K562 (cell line): ENCODE data around the gene DHRS13. TPM values are rescaled to one million over a fixed set of nuclear protein-coding genes. Genes with fewer than 3 reads are reported as not detected.

Source experiments
- ATAC-seq: fragments of 200-7000 bp; cut with Tn5 transposase; 3 replicates; pipeline ENCODE4 v1.9.1; 2020; ENCODE audit warnings: moderate library complexity
- BruUV-seq: library from RNA; stranded (reverse); fragments of 400-500 nt; replicated peaks from 2 replicates; lab custom pipeline; 2021; lab: Mats Ljungman, UMichigan
- CTCF ChIA-PET: fragments of 300-600 bp; formaldehyde crosslinking; extraction: SDS; loops from one replicate; lab custom pipeline; 2021; ENCODE audit warnings: low intra/inter-chr PET ratio; lab: Yijun Ruan, JAX
- POLR2A ChIA-PET: fragments of 300-600, 350-650 bp; sonication (Branson Sonifier 250); formaldehyde crosslinking; extraction: SDS; loops from one replicate; lab custom pipeline; 2021; ENCODE audit warnings: antibody characterized with exemption, inconsistent platforms; lab: Yijun Ruan, JAX
- DNase-seq, 4 experiments: peaks; one replicate each; pipeline versions ENCODE4 v3.0.0 to v3.0.0-alpha.2; 2011 to 2018; ENCODE audit warnings: low spot score in 3 of 4, mixed read lengths in 3 of 4; ENCODE audit errors: extremely low read depth in 1 of 4
- FAIRE-seq: peaks from 2 replicates; lab custom pipeline; 2011; peaks lifted over from hg19 to GRCh38; lab: Jason Lieb, UNC
- H2AFZ ChIP-seq: 2 replicates; pipeline ENCODE4 v1.6.0; 2011; ENCODE audit warnings: low read depth, low read length, control low read depth, inconsistent platforms
- H3K27ac ChIP-seq: fragments of 200-600 bp; 3 replicates; pipeline ENCODE4 v1.8.0; 2011; ENCODE audit warnings: low read depth, mild to moderate bottlenecking, control low read depth, inconsistent platforms, low read length, moderate library complexity, mixed read lengths; ENCODE audit errors: extremely low read depth
- H3K27me3 ChIP-seq, 2 experiments: fragments of 300-600 bp in 1 of 2; 2 replicates in 1 of 2; 3 replicates in 1 of 2; pipeline versions ENCODE4 v1.6.0 to v1.8.0; 2011; ENCODE audit warnings: inconsistent platforms in 2 of 2, low read length in 2 of 2, mild to moderate bottlenecking in 1 of 2, mixed read lengths in 1 of 2, moderate library complexity in 1 of 2; ENCODE audit not compliant: control insufficient read depth in 2 of 2, insufficient read depth in 2 of 2
- H3K36me3 ChIP-seq: fragments of 300-600 bp; 3 replicates; pipeline ENCODE4 v1.8.0; 2011; ENCODE audit warnings: mild to moderate bottlenecking, low read length, inconsistent platforms; ENCODE audit not compliant: control insufficient read depth, insufficient read depth
- H3K4me1 ChIP-seq, 2 experiments: fragments of 200-600 bp in 1 of 2; replicated peaks in 1 of 2; 2 replicates in 1 of 2; 3 replicates in 1 of 2; pipeline versions ENCODE4 v1.5.1 to v1.8.0; 2011; ENCODE audit warnings: inconsistent platforms in 2 of 2, low read length in 2 of 2, mild to moderate bottlenecking in 1 of 2, mixed read lengths in 1 of 2, moderate library complexity in 1 of 2; ENCODE audit not compliant: control insufficient read depth in 2 of 2, insufficient read depth in 2 of 2
- H3K4me2 ChIP-seq: 2 replicates; pipeline ENCODE4 v1.6.1; 2011; ENCODE audit warnings: low read length, control low read depth, inconsistent platforms, mixed read lengths; ENCODE audit not compliant: insufficient read depth
- H3K4me3 ChIP-seq: fragments of 200-600 bp; sonication (generic), shearing (Covaris generic); 2 replicates; pipeline ENCODE4 v1.5.1; 2016; ENCODE audit warnings: control low read depth, inconsistent platforms
- H3K79me2 ChIP-seq: fragments of 200-600 bp; 3 replicates; pipeline ENCODE4 v1.8.0; 2011; ENCODE audit warnings: low read length, inconsistent platforms; ENCODE audit not compliant: control insufficient read depth, insufficient read depth
- H3K9ac ChIP-seq, 2 experiments: 2 replicates each; pipeline versions ENCODE4 v1.6.0 to v1.6.1; 2011; ENCODE audit warnings: low read depth in 2 of 2, low read length in 2 of 2, control low read depth in 1 of 2, inconsistent platforms in 1 of 2, mild to moderate bottlenecking in 1 of 2, mixed read lengths in 1 of 2; ENCODE audit not compliant: insufficient read depth in 1 of 2
- H3K9me1 ChIP-seq: one replicate; pipeline ENCODE4 v1.6.0; 2011; ENCODE audit warnings: inconsistent platforms, mild to moderate bottlenecking, low read length, moderate library complexity; ENCODE audit not compliant: control insufficient read depth, insufficient read depth
- H3K9me3 ChIP-seq: replicated peaks from 2 replicates; pipeline ENCODE4 v1.5.1; 2011; ENCODE audit warnings: low read depth, low read length, inconsistent platforms; ENCODE audit not compliant: control insufficient read depth, insufficient read depth
- H4K20me1 ChIP-seq: replicated peaks from 2 replicates; pipeline ENCODE4 v1.6.1; 2011; ENCODE audit warnings: low read length, inconsistent platforms, mixed read lengths; ENCODE audit not compliant: control insufficient read depth, insufficient read depth
- ADNP ChIP-seq: fragments of 200-800 bp; sonication (Bioruptor generic); IDR thresholded peaks from 2 replicates; pipeline ENCODE4 v1.6.1; 2016; ENCODE audit warnings: missing genetic modification characterization, missing compliant biosample characterization
- E2F3 ChIP-seq: fragments of 250-450 bp; sonication (Bioruptor Pico); IDR thresholded peaks from 2 replicates; pipeline ENCODE4 v1.4.0; 2020; ENCODE audit warnings: mild to moderate bottlenecking
- E2F5 ChIP-seq: sonication (generic); formaldehyde crosslinking; IDR thresholded peaks from 2 replicates; pipeline ENCODE4 v1.8.0; 2022; ENCODE audit warnings: mild to moderate bottlenecking, missing genetic modification reagents
- FOSL1 ChIP-seq: fragments of 200-800 bp; sonication (Bioruptor generic); conservative IDR thresholded peaks from 2 replicates; pipeline ENCODE4 v1.6.1; 2016; ENCODE audit warnings: missing genetic modification characterization, missing compliant biosample characterization
- NR1H2 ChIP-seq: sonication (generic); formaldehyde crosslinking; IDR thresholded peaks from 2 replicates; pipeline ENCODE4 v1.4.0; 2020; ENCODE audit warnings: mild to moderate bottlenecking, missing genetic modification reagents
- PTRF ChIP-seq: fragments of 450-650 bp; IDR thresholded peaks from 2 replicates; pipeline ENCODE4 v1.6.1; 2016; ENCODE audit warnings: mild to moderate bottlenecking, missing genetic modification characterization, missing compliant biosample characterization
- SMARCA5 ChIP-seq: fragments of 450-650 bp; IDR thresholded peaks from 2 replicates; pipeline ENCODE4 v1.6.1; 2016
- ZBTB11 ChIP-seq, 3 experiments: fragments of 200-800 bp in 1 of 3; fragments of 250-450 bp in 1 of 3; fragments of 450-650 bp in 1 of 3; sonication (Bioruptor Pico) in 1 of 3; sonication (Bioruptor generic) in 1 of 3; formaldehyde crosslinking in 1 of 3; IDR thresholded peaks; 2 replicates each; pipeline versions ENCODE4 v1.6.1 to v1.8.0; 2016 to 2022; ENCODE audit warnings: mild to moderate bottlenecking in 2 of 3, missing genetic modification characterization in 2 of 3, missing compliant biosample characterization in 1 of 3, moderate library complexity in 1 of 3
- ZBTB49 ChIP-seq: sonication (generic); formaldehyde crosslinking; IDR thresholded peaks from 2 replicates; pipeline ENCODE4 v1.8.0; 2022; ENCODE audit warnings: missing genetic modification reagents, mild to moderate bottlenecking, borderline replicate concordance
- ZNF282 ChIP-seq: sonication (generic); formaldehyde crosslinking; IDR thresholded peaks from 2 replicates; pipeline ENCODE4 v1.8.1; 2023; ENCODE audit warnings: missing genetic modification reagents
- ZNF668 ChIP-seq: fragments of 250-450 bp; sonication (Bioruptor Pico); IDR thresholded peaks from 2 replicates; pipeline ENCODE4 v1.8.0; 2022; ENCODE audit warnings: mild to moderate bottlenecking, inconsistent platforms
- in situ Hi-C: fragments of 300-500 bp; cut with MboI; formaldehyde crosslinking; loops from 4 replicates; pipeline ENCODE4 v1.15.0; 2018; ENCODE audit warnings: inconsistent platforms, mixed read lengths
- intact Hi-C: fragments of 100-400 bp; cut with micrococcal nuclease; formaldehyde crosslinking; loops from 2 replicates; pipeline ENCODE4 v1.14.2; 2022
- polyA plus RNA-seq, 8 experiments: library from polyadenylated mRNA; depleted of rRNA in 4 of 8; stranded (reverse) in 5 of 8; unstranded in 3 of 8; fragments of >200 nt; fragmentation: Nextera tagmentation in 2 of 8; fragmentation: Illumina TruSeq in 1 of 8; extraction: Ambion mirVana in 2 of 8; extraction: Trizol in 1 of 8; gene quantifications; 2 replicates each; pipeline versions ENCODE4 v1.2.1 to v1.2.3, GENCODE V29; 2011 to 2014; ENCODE audit warnings: inconsistent platforms in 1 of 8, missing spikeins in 1 of 8
- total RNA-seq, 7 experiments: library from RNA; depleted of rRNA in 6 of 7; stranded (reverse); fragments of >200 nt in 6 of 7; fragmentation: Illumina TruSeq in 2 of 7; extraction: Trizol in 2 of 7; gene quantifications; 2 replicates each; pipeline versions ENCODE4 v1.2.1 to v1.2.3, GENCODE V29; 2011 to 2021; ENCODE audit warnings: low replicate concordance in 1 of 7
- TF ChIP-seq, protein P1 (sequence below): sonication (generic); formaldehyde crosslinking; IDR thresholded peaks from 2 replicates; pipeline ENCODE4 v1.9.0; 2022; ENCODE audit warnings: mild to moderate bottlenecking, missing genetic modification reagents
- TF ChIP-seq, protein P2 (sequence below): fragments of 450-650 bp; IDR thresholded peaks from 2 replicates; pipeline ENCODE4 v1.6.1; 2016; ENCODE audit warnings: borderline replicate concordance

Gene DHRS13
- total and polyA plus RNA-seq, 9 of the 15 experiments (the other 6 are each of a cell fraction or from before 2014, with no cell fraction given): 0.32 to 52.3 (median 34.3) TPM; not detected in 1

DNA sequence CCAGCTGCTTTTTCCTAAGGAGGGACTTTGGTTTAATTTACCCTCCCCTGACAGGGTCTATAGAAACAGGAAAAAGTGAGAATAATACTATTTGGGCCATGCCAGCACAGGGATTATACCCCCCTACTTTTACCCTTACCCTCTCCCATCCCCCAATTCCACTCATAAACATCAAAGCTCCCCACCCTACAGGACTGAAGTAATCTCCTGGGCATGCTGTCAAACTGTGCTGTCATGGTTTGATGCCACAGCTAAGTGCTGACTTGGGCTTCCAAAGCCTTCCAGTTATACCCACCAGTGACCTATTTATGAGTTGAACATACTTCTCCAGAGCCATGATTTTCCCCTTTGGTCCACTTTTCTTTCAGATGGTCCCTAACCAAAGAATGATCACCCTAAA is 35.7 kb upstream of the DHRS13 start:
- Histone ChIP-seq H3K9me1 (peaks cover 3% of the 10 kb centered on the region), H4K20me1 (peaks cover 6% of the 10 kb centered on the region; the same call in 1 of the 2 replicates), H3K4me2 (no peak overlapping the region), H3K27me3 (no peaks in the 10 kb centered on the region), H3K9ac (no peak overlapping the region), H3K9me3 (no peaks in the 10 kb centered on the region), H3K79me2 (peaks cover 83% of the 10 kb centered on the region), H3K27ac (no peak overlapping the region), H3K36me3 (peaks cover 65% of the 10 kb centered on the region), H2AFZ (no peak overlapping the region), H3K4me1 (peaks cover 0 to 16% of the 10 kb centered on the region in 2 experiments; a peak in 3 of 5 replicates), H3K4me3 (no peak overlapping the region)
- intact Hi-C loops (no loop called here), in situ Hi-C loops (loop anchor here (5.0 kb wide), 1 partner anchor 361 kb away; the partner anchor contains the start of gene ALDOC)
- ChIA-PET CTCF (no interaction called here), POLR2A (interaction anchor here (1.0 to 3.7 kb wide), 6 partner anchors 8 to 219 kb away, joined by 3 to 25 read pairs (median 11); partner anchors contain the start of gene RPL23A)
- ATAC-seq (no peak), FAIRE-seq (no peak), DNase-seq (no peak)
- TF ChIP-seq FOSL1 (no peak), ZBTB49 (no peak), ZNF282 (CRISPR knock-in tag) (no peak), ZNF668 (no peak), NR1H2 (CRISPR knock-in tag) (no peak), E2F5 (CRISPR knock-in tag) (no peak), SMARCA5 (no peak), PTRF (tag) (no peak), ADNP (tag) (no peak), E2F3 (CRISPR knock-in tag) (no peak), ZBTB11 (CRISPR knock-in tag; IDR thresholded peaks at IDR 0.05) (no peak)
- TF ChIP-seq, protein P1, sequence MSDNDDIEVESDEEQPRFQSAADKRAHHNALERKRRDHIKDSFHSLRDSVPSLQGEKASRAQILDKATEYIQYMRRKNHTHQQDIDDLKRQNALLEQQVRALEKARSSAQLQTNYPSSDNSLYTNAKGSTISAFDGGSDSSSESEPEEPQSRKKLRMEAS: no peak
- TF ChIP-seq, protein P2, sequence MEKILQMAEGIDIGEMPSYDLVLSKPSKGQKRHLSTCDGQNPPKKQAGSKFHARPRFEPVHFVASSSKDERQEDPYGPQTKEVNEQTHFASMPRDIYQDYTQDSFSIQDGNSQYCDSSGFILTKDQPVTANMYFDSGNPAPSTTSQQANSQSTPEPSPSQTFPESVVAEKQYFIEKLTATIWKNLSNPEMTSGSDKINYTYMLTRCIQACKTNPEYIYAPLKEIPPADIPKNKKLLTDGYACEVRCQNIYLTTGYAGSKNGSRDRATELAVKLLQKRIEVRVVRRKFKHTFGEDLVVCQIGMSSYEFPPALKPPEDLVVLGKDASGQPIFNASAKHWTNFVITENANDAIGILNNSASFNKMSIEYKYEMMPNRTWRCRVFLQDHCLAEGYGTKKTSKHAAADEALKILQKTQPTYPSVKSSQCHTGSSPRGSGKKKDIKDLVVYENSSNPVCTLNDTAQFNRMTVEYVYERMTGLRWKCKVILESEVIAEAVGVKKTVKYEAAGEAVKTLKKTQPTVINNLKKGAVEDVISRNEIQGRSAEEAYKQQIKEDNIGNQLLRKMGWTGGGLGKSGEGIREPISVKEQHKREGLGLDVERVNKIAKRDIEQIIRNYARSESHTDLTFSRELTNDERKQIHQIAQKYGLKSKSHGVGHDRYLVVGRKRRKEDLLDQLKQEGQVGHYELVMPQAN: no peak
- BruUV-seq: no TSS peak
